ENCODE data around the gene HDDC2.

The HDDC2 gene, protein sequence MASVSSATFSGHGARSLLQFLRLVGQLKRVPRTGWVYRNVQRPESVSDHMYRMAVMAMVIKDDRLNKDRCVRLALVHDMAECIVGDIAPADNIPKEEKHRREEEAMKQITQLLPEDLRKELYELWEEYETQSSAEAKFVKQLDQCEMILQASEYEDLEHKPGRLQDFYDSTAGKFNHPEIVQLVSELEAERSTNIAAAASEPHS

DNA sequence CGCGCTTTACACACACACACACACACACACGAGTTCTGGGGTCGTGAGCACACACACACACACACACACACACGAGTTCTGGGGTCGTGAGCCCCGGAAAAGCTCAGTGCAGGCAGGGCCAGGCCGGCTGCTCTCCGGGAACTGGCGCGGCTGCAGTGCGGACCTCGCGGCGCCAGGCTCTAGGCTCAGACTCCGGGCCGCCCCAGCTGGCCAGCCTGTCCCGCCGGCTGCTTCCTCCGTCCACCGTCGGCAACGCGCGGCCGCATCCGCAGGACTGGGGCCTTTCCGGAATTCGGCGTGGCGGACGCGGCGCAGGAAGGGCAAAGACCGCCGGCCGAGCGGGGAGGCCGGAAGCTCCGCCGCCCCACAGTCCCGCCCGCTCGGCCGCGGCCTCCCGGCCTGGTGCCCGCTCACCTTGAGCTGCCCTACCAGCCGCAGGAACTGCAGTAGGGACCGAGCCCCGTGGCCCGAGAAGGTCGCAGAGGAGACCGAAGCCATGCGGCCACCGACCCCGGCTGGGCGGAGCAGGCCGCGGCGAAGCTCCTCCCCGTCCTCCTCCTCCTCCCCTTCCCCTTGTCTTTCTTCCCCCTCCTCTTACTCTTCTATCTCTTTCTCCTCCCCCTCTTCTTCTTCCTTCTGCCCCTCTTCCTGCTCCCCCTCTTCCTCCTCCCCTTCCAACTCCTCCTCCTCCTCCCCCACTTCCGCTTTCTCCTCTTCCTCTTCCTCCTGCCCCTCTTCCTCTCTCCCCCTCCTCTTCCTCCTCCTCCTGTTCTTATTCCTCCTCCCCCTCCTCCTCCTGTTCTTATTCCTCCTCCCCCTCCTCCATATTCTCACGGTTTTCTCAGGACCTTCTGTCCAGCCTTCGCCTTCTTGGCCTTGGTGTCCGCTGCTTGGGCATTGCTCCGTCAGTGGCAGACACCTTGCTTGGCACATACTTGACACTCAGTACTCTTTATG is at the start of gene HDDC2:
HDDC2 (minus strand) TSS at position 533 of the 957 bp plus-strand sequence; CDS start at position 498, 35 bp downstream.
- TF ChIP-seq, protein P1, sequence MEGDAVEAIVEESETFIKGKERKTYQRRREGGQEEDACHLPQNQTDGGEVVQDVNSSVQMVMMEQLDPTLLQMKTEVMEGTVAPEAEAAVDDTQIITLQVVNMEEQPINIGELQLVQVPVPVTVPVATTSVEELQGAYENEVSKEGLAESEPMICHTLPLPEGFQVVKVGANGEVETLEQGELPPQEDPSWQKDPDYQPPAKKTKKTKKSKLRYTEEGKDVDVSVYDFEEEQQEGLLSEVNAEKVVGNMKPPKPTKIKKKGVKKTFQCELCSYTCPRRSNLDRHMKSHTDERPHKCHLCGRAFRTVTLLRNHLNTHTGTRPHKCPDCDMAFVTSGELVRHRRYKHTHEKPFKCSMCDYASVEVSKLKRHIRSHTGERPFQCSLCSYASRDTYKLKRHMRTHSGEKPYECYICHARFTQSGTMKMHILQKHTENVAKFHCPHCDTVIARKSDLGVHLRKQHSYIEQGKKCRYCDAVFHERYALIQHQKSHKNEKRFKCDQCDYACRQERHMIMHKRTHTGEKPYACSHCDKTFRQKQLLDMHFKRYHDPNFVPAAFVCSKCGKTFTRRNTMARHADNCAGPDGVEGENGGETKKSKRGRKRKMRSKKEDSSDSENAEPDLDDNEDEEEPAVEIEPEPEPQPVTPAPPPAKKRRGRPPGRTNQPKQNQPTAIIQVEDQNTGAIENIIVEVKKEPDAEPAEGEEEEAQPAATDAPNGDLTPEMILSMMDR (conservative IDR thresholded peaks at IDR 0.05; ENCODE audit: control insufficient read depth, insufficient read depth, low read depth, low read length), result no peak
- peak; percentile 58 for DNase-seq (ENCODE audit: low read depth)
- H3K4me3 ChIP-seq (ENCODE audit: control insufficient read depth, low read depth, low read length), result peak within 1 kb of the TSS; percentile 72

DNA sequence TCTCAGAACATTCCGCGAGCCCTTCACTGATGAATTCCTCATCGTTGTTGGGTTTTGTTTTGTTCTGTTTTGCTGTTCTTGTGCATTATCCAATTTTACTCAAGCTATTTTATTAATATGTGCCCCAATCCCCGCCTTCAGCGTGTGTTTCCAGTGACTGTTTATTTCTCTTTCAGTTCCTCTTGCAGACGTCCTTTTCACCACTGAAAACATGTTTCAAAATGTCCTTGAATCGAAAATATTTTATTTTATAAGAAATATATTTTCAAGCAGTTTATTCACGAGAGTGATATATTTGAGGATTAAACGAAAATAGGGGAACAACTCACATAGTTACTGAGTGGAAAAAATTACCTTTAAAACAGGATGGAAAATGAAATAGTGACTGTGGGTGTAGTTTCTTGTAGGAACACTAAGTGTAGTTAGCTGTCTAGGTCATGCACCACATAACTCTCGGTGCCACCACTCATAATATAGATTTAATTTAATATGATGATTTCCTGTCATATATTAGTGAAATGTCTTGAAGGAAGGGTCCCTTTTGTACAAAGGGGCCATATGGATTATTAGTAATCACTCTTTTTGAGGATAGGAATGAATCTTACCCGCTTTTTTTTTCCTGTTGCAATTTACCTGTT is 45.3 kb upstream of the HDDC2 start:
- no peak for DNase-seq (ENCODE audit: low read depth)
- no peak overlapping the region for H3K4me3 ChIP-seq (ENCODE audit: control insufficient read depth, low read depth, low read length)
- TF ChIP-seq, protein P1 (conservative IDR thresholded peaks at IDR 0.05; ENCODE audit: control insufficient read depth, insufficient read depth, low read depth, low read length), result no peak

DNA sequence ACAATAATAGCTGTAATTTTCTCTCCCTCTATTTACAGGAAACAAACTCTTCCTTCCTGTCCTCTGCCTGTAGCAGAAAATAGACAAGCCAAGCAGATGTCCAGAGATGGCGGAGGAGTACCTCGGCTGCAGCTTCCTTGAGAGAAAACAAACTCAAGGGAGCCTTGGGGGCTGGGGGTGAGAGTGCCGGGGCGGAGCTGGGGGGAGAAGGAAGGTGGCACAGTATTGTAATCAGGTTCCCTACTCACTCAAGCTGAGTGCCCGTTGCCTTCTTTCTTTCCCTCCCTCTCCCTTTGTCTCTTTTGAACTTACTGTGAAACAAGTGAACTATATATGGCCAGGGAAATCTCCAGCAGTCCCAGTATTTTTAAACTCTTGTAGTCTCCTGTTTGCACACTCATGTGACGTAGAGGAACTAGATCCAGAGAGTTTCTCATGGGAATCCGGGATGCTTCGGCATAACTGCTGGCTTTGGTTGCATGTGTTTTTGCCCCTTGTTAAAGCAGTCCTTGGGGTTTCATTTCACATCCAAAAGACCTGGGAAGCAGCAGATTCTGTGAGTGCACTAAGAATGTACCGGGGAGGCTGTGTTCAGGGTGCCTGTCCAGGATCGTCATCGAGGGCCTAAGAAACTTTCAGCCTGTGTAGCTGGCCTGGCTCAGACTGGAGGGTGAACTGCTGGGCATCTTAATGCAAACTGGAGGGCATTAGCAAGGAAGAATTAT is 44.6 kb upstream of the HDDC2 start:
- TF ChIP-seq, protein P1 (conservative IDR thresholded peaks at IDR 0.05; ENCODE audit: control insufficient read depth, insufficient read depth, low read depth, low read length), result no peak
- no peak for DNase-seq (ENCODE audit: low read depth)
- no peak overlapping the region for H3K4me3 ChIP-seq (ENCODE audit: control insufficient read depth, low read depth, low read length)

DNA sequence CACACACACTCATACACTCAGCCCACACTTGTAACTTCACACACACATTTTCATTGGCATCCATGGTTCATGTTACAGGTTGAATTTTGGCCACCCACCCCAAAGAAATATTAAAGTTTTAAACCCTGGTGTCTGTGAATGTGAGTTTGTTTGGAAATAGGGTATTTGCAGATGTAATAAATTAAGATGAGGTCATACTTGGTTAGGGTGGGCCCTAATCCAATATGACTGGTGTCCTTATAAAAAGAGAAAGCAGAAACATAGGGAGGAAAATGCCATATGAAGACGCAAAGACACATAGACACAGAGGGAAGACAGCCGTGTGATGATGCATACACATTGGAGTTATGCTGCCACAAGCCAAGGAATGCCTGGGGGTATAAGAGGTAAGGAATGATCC is 39.7 kb upstream of the HDDC2 start:
- no peak overlapping the region for H3K4me3 ChIP-seq (ENCODE audit: control insufficient read depth, low read depth, low read length)
- DNase-seq (ENCODE audit: low read depth), result no peak
- TF ChIP-seq, protein P1 (conservative IDR thresholded peaks at IDR 0.05; ENCODE audit: control insufficient read depth, insufficient read depth, low read depth, low read length), result no peak

DNA sequence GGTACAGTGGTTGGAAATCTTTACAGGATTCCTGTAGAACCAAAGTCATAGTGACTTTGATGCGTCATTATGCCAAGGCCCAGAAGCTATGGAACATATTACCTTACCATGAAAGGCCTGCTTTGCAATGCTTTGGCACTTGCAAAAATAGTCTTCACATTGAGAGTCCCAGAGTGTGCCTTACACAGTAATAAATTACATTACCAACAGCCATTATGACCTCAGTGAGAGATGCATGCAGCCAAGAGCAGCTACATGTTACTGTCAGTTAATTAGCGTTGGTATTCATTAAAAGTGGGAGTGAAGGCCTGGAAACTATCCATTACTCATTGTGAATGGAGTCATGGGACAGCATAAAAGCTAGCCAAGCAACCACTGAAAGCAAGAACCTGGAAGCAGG is 39.2 kb upstream of the HDDC2 start:
- no peak for DNase-seq (ENCODE audit: low read depth)
- H3K4me3 ChIP-seq (ENCODE audit: control insufficient read depth, low read depth, low read length), result no peak overlapping the region
- TF ChIP-seq, protein P1 (conservative IDR thresholded peaks at IDR 0.05; ENCODE audit: control insufficient read depth, insufficient read depth, low read depth, low read length), result no peak

Measured in fibroblast of mammary gland (primary cell).